PC-3 (cell line): Measurements from ENCODE around the gene SRSF7. TPM values are rescaled to one million over a fixed set of nuclear protein-coding genes. Genes with fewer than 3 reads are reported as not detected.
"Not testable (repeated sequence)": the region's sequence is repeated elsewhere in the genome, so short reads cannot be mapped to it uniquely, and the experiment has no call there.

Experiments used
- ATAC-seq: fragments of 200-7000 bp; cut with Tn5 transposase; 2 replicates; pipeline ENCODE4 v1.9.1; 2020; ENCODE audit warnings: mild to moderate bottlenecking, moderate library complexity
- BruUV-seq: library from RNA; stranded (reverse); fragments of 400-500 nt; replicated peaks from 2 replicates; lab custom pipeline; 2021; lab: Mats Ljungman, UMichigan
- CTCF ChIA-PET: fragments of 300-600 bp; sonication (Branson Sonifier 250); formaldehyde crosslinking; loops from one replicate; lab custom pipeline; 2022; ENCODE audit warnings: antibody characterized with exemption; lab: Charles Lee
- POLR2A ChIA-PET: fragments of 300-600 bp; sonication (Branson Sonifier 250); formaldehyde crosslinking; loops from one replicate; lab custom pipeline; 2022; ENCODE audit warnings: antibody characterized with exemption; ENCODE audit not compliant: unreplicated experiment; lab: Charles Lee
- DNase-seq: peaks from one replicate; pipeline ENCODE4 v3.0.0-alpha.2; 2015
- H2AFZ ChIP-seq: fragments of 300-600 bp; sonication (generic); 2 replicates; pipeline ENCODE4 v1.6.0; 2016; ENCODE audit warnings: antibody characterized with exemption, low read length
- H3F3A ChIP-seq: fragments of 300-600 bp; sonication (generic); one replicate; pipeline ENCODE4 v1.6.0; 2017; ENCODE audit warnings: antibody characterized with exemption, low read length, control low read depth, mild to moderate bottlenecking; ENCODE audit not compliant: unreplicated experiment
- H3K27ac ChIP-seq: fragments of 300-600 bp; sonication (generic); 2 replicates; pipeline ENCODE4 v1.5.1; 2016; ENCODE audit warnings: mild to moderate bottlenecking, low read length
- H3K27me3 ChIP-seq: fragments of 300-600 bp; sonication (generic); 2 replicates; pipeline ENCODE4 v1.6.1; 2016; ENCODE audit warnings: low read length, mixed read lengths
- H3K36me3 ChIP-seq: fragments of 300-600 bp; sonication (generic); 2 replicates; pipeline ENCODE4 v1.6.1; 2016; ENCODE audit warnings: low read depth, mixed run types, low read length, mixed read lengths
- H3K4me1 ChIP-seq: fragments of 300-600 bp; sonication (generic); 2 replicates; pipeline ENCODE4 v1.5.1; 2016; ENCODE audit warnings: low read length; ENCODE audit not compliant: insufficient read depth
- H3K4me2 ChIP-seq: fragments of 300-600 bp; sonication (generic); 2 replicates; pipeline ENCODE4 v1.6.0; 2016; ENCODE audit warnings: low read length
- H3K4me3 ChIP-seq: fragments of 300-600 bp; sonication (generic); 2 replicates; pipeline ENCODE4 v1.5.1; 2016; ENCODE audit warnings: mild to moderate bottlenecking, low read length, mixed read lengths
- H3K79me2 ChIP-seq: fragments of 300-600 bp; sonication (generic); 2 replicates; pipeline ENCODE4 v1.6.1; 2017; ENCODE audit warnings: low read length, mixed read lengths
- H3K9ac ChIP-seq: fragments of 300-600 bp; sonication (generic); 2 replicates; pipeline ENCODE4 v1.6.0; 2016; ENCODE audit warnings: mild to moderate bottlenecking, low read length
- H3K9me2 ChIP-seq: fragments of 300-600 bp; sonication (generic); replicated peaks from 2 replicates; pipeline ENCODE4 v1.6.1; 2016; ENCODE audit warnings: mixed run types, low read length, mixed read lengths
- H3K9me3 ChIP-seq: fragments of 300-600 bp; sonication (generic); 2 replicates; pipeline ENCODE4 v1.6.1; 2016; ENCODE audit warnings: low read length, mixed read lengths
- H4K20me1 ChIP-seq: fragments of 300-600 bp; sonication (generic); 2 replicates; pipeline ENCODE4 v1.6.1; 2016; ENCODE audit warnings: low read length, mixed read lengths
- CTCF ChIP-seq: fragments of 300-600 bp; sonication (generic); conservative IDR thresholded peaks from 2 replicates; pipeline ENCODE4 v1.5.1; 2017; ENCODE audit warnings: antibody characterized with exemption, low read depth, mild to moderate bottlenecking, low read length
- EZH2 ChIP-seq: fragments of 300-600 bp; sonication (generic); IDR thresholded peaks from one replicate; pipeline ENCODE4 v1.6.1; 2017; ENCODE audit warnings: antibody characterized with exemption, mild to moderate bottlenecking, low read length; ENCODE audit not compliant: unreplicated experiment
- EZH2phosphoT487 ChIP-seq: fragments of 300-600 bp; sonication (generic); IDR thresholded peaks from 2 replicates; pipeline ENCODE4 v1.6.1; 2018; ENCODE audit warnings: mild to moderate bottlenecking, antibody characterized with exemption, low read length, borderline replicate concordance
- intact Hi-C: fragments of 100-400 bp; cut with micrococcal nuclease; formaldehyde crosslinking; loops from 2 replicates; pipeline ENCODE4 v1.9.0; 2023
- total RNA-seq: library from RNA; depleted of rRNA; stranded (reverse); fragments of >200 nt; gene quantifications from 2 replicates; pipeline ENCODE4 v1.2.3, GENCODE V29; 2014

The SRSF7 gene
- total RNA-seq, 1 experiment from 2014 or later: 160 TPM

DNA sequence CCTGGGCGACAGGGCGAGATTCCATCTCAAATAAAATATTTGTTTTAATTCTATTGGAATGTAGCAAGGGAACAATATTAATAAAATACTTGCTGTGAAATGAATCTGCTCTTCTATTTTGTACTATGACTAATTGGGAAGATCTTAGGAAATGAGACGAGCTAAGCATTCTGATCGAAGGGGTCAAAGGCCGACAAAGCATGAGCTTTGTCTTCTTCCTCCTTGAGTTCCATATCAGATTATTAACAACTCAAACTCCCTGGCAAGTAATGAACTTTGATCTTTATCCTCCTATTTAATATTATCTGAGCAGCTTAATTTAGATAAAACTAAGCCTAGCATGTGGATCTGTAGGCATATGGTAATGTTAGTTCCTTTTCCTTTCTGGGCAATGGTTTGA lies 42.4 kb upstream of the SRSF7 start:
- Histone ChIP-seq H3K79me2 (no peaks in the 10 kb centered on the region), H2AFZ (no peak overlapping the region), H3K9ac (no peak overlapping the region), H3K9me2 (no peaks in the 10 kb centered on the region), H3K4me3 (no peak overlapping the region), H3K36me3 (peaks cover 3% of the 10 kb centered on the region; the same call in 1 of the 2 replicates), H3F3A (no peaks in the 10 kb centered on the region), H3K27me3 (no peaks in the 10 kb centered on the region), H3K4me1 (no peaks in the 10 kb centered on the region), H3K4me2 (no peak overlapping the region), H3K27ac (no peak overlapping the region), H3K9me3 (no peaks in the 10 kb centered on the region), H4K20me1 (no peaks in the 10 kb centered on the region)
- no peak for DNase-seq
- ATAC-seq: no peak
- TF ChIP-seq EZH2phosphoT487 (no peak), EZH2 (no peak), CTCF (no peak)
- no TSS peak for BruUV-seq
- intact Hi-C loops: no loop called here
- ChIA-PET POLR2A (interaction anchor here (0.6 kb wide), 1 partner anchor 42 kb away, joined by 3 read pairs; no protein-coding TSS in a partner anchor), CTCF (interaction anchor here (0.6 kb wide), 1 partner anchor 52 kb away, joined by 3 read pairs; no protein-coding TSS in a partner anchor)

DNA sequence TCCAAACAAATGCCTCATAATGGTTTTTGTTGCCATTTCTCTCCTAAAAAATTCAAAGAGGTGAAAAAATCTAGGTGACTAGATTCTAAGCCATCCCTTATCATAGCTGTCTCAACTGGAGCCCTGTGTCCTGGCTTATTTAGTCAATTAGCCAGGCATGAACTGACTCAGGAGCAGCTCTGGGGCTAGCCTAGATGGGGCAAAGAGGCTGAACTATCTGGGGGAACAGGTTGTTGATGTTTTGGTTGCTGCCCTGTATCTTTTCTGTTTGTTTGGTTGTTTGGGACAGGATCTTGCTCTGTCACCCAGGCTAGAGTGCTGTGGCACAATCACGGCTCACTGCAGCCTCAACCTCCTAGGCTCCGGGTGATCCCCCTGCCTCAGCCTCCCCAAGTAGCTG lies 41.6 kb upstream of the SRSF7 start:
- no peaks in the 10 kb centered on the region for H3K79me2 ChIP-seq
- no peak overlapping the region for H3K9ac ChIP-seq
- no peak overlapping the region for H3K4me3 ChIP-seq
- H3K27me3 ChIP-seq: no peaks in the 10 kb centered on the region
- CTCF ChIA-PET: no interaction called here
- no peak overlapping the region for H3K4me2 ChIP-seq
- H3K36me3 ChIP-seq: no peaks in the 10 kb centered on the region; the same call in 1 of the 2 replicates
- TF ChIP-seq EZH2phosphoT487 (no peak), EZH2 (no peak), CTCF (no peak)
- BruUV-seq: no TSS peak
- POLR2A ChIA-PET: no interaction called here
- no peak overlapping the region for H3K27ac ChIP-seq
- no peaks in the 10 kb centered on the region for H3K9me2 ChIP-seq
- DNase-seq (no peak), ATAC-seq (no peak)
- intact Hi-C loops: no loop called here
- H4K20me1 ChIP-seq: no peaks in the 10 kb centered on the region
- H3K9me3 ChIP-seq: no peaks in the 10 kb centered on the region
- no peaks in the 10 kb centered on the region for H3F3A ChIP-seq
- no peak overlapping the region for H2AFZ ChIP-seq
- H3K4me1 ChIP-seq: no peaks in the 10 kb centered on the region

GRCh38 chr2:38792321-38792720 lies 41.2 kb upstream of the SRSF7 start:
- H3K36me3 ChIP-seq, CTCF ChIA-PET, H3K9me3 ChIP-seq, H3K9me2 ChIP-seq, H3K9ac ChIP-seq, H4K20me1 ChIP-seq, H3K27ac ChIP-seq, H3F3A ChIP-seq, ATAC-seq, H3K4me2 ChIP-seq, BruUV-seq, intact Hi-C loops, H3K4me3 ChIP-seq, H3K27me3 ChIP-seq, DNase-seq, POLR2A ChIA-PET, H2AFZ ChIP-seq, H3K79me2 ChIP-seq, H3K4me1 ChIP-seq: not testable (repeated sequence)
